Mucosa of stomach (tissue), 1 donor: ENCODE results near the gene LEKR1.

ENCODE experiments used
- H3K27me3 ChIP-seq: one replicate; pipeline ENCODE4 v1.7.0; 2013; ENCODE audit warnings: mild to moderate bottlenecking, low read length; ENCODE audit not compliant: control insufficient read depth, insufficient read depth
- H3K36me3 ChIP-seq: one replicate; pipeline ENCODE4 v1.7.0; 2013; ENCODE audit warnings: low read length; ENCODE audit not compliant: control insufficient read depth, insufficient read depth
- H3K4me1 ChIP-seq: one replicate; pipeline ENCODE4 v1.7.0; 2013; ENCODE audit warnings: mild to moderate bottlenecking, low read length; ENCODE audit not compliant: control insufficient read depth, insufficient read depth
- H3K4me3 ChIP-seq: one replicate; pipeline ENCODE4 v1.7.0; 2013; ENCODE audit warnings: low read length
- H3K9ac ChIP-seq: one replicate; pipeline ENCODE4 v1.7.0; 2013; ENCODE audit warnings: mild to moderate bottlenecking, low read length, moderate library complexity
- H3K9me3 ChIP-seq: one replicate; pipeline ENCODE4 v1.7.0; 2013; ENCODE audit warnings: mild to moderate bottlenecking, low read length, moderate library complexity; ENCODE audit not compliant: control insufficient read depth
- donor health status: Pancreatic carcinoma.

The LEKR1 gene

DNA sequence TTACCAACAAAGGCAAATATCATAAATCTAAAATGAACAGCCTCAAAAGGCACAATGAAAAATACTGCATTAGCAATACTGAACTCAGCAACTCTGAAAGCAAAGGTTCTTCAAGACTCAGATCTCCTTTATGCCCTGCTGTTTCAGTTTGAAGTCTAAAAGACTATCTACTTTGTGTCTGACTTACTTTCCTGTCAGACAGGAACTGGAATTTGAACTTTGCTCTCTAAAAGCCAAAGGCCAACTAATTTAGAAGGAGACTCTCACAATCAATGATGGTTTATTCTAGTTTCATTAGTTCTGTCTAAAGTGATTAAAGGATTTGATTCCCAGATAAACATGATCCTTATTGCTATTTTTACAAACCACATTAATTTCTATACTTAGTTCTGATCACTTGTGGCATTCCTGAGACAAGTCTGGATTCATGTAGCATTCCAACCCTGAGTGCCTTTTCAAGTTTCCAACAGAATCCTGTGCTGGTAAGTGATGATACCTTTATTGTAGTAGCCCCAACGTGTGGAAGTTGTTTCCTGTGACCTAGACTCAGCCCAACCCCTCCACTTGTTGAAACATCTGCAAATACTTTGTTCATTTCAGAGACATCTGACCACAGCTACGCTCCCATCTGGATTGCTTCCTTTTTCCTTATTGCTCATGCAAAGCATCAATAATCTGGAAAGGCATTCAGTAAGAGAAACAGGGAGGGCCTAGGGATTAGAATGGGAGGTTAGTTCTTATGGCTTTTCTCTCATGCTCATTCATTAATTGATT lies 14.9 kb upstream of the LEKR1 start:
- Histone ChIP-seq H3K9ac (no peak overlapping the region), H3K27me3 (no peaks in the 10 kb centered on the region), H3K9me3 (no peaks in the 10 kb centered on the region), H3K4me3 (no peak overlapping the region), H3K36me3 (no peaks in the 10 kb centered on the region), H3K4me1 (peaks cover 22% of the 10 kb centered on the region)

DNA sequence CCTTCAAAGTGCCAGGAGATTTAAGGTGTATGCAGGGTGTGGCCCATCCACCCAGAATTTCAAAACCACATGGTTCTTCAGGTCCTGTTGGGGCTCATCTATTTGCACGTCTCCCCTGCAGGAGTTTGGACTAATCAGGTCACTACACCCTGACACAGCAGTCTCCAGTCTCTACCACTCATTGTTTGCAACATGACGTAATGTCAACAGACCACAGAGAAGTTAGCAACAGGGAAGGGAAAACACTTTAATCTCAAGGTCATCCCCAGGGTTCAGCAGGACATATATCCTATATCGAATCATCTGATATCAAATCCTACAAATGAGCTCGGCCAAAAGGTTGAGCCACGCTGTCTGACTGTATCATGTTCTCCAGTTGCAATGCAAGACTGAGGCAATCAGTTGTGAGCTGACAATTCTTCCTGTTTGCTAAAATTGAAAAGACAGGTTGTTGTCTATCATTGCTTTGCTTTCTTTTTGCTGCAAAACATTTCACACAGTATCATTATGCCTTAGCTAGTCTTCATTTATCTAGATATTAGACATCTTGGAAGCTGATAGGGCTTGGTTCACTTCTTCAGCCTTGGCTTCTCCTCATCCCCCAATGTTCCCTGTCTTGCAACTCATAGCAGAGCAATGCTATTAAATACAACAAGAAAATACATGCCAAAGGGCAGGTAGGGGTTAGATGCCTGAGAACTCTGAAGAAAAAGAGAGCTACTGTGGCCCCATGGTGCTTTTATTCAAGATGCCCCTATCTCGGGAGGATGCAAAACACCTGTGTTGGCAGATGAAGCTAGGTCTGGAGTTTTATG lies 13.4 kb upstream of the LEKR1 start:
- no peaks in the 10 kb centered on the region for H3K27me3 ChIP-seq
- no peak overlapping the region for H3K9ac ChIP-seq
- H3K4me3 ChIP-seq, result no peak overlapping the region

GRCh38 chr3:156814295-156814694 lies 11.9 kb upstream of the LEKR1 start:
- peaks cover 30% of the 10 kb centered on the region for H3K4me1 ChIP-seq

More for the DNA sequence above, 13.4 kb upstream of the LEKR1 start:
- Histone ChIP-seq H3K36me3 (no peaks in the 10 kb centered on the region), H3K9me3 (no peaks in the 10 kb centered on the region), H3K4me1 (peaks cover 29% of the 10 kb centered on the region)

DNA sequence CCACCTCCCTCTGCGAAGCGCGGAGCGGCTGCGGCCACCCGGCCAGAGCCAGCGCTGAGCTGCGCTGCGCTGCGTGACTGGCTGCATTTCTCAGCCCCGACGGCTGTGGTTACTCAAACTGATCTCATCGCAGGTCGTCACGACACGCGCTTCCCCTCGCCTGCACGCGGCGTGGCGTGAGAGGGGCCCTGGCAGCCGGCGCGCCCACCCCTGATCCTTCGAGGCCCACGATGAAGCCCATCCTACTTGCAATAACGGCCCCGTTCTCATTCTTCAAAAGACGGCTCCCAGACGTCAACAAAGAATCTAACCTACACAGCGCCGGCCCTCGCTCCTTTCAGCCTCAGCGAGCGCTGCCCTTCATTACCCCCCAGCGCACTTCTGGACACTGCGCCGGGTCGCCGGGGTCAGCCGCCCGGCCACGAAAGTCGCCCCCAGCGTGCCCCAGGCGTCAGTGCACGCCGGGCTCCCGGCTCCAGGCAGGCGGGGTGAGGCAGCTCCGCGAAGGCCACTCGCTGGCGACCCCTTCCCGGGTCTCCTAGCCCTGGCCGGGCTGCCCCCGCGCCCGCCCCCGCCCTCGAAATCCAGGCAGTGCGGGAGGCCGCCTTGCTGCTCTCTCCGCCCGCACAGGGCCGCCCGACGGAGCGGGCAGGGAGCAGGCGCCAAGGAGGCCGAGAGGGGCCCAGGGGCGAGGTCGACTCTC lies 9.9 kb upstream of the LEKR1 start:
- peak overlapping the region; percentile 80 for H3K9ac ChIP-seq
- no peaks in the 10 kb centered on the region for H3K27me3 ChIP-seq
- no peaks in the 10 kb centered on the region for H3K9me3 ChIP-seq
- H3K36me3 ChIP-seq, result no peaks in the 10 kb centered on the region
- peaks cover 40% of the 10 kb centered on the region for H3K4me1 ChIP-seq
- peak overlapping the region; percentile 20 for H3K4me3 ChIP-seq

More at GRCh38 chr3:156814295-156814694, 11.9 kb upstream of the LEKR1 start:
- no peak overlapping the region for H3K9ac ChIP-seq
- no peak overlapping the region for H3K4me3 ChIP-seq
- no peaks in the 10 kb centered on the region for H3K36me3 ChIP-seq
- no peaks in the 10 kb centered on the region for H3K9me3 ChIP-seq
- no peaks in the 10 kb centered on the region for H3K27me3 ChIP-seq

- Histone ChIP-seq H3K36me3 (no peaks in the 10 kb centered on the region), H3K27me3 (no peaks in the 10 kb centered on the region), H3K4me3 (peak overlapping the region; percentile 20), H3K4me1 (peaks cover 33% of the 10 kb centered on the region), H3K9ac (peak overlapping the region; percentile 80), H3K9me3 (no peaks in the 10 kb centered on the region)
These were observed 9.1 kb upstream of the LEKR1 start for GRCh38 chr3:156816794-156817645.

DNA sequence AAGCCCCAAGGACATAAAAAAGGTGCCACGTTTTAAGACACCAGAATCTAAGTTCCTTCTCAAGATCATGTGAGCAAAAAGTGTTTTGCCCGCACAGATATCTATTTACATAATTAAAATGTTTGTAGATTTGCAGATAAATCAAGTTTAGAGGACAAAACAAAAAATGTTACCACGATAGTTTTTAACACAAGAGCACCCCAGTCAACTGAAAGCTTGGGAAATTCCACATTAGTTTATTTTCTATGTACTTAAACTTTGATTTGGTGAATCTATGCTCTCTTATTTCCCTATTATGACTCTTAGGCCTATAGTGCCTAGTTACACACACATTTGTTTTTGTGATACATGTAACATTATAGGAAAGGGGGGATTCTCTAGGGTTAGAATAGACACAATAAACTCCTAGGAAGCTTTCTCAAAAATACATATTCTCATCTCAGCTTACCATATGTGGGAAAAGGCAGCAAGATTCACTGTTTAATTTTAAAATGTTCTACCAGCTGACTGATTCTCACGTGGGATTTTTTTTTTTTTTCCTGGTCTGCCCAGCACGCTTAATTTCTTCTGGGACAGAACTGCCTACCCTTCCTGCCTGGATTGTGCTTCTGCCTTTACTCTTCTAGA lies 8.4 kb upstream of the LEKR1 start:
- peaks cover 30% of the 10 kb centered on the region for H3K4me1 ChIP-seq
- peak overlapping the region; percentile 80 for H3K9ac ChIP-seq
- H3K9me3 ChIP-seq, result no peaks in the 10 kb centered on the region
- H3K4me3 ChIP-seq, result peak overlapping the region; percentile 20
- H3K36me3 ChIP-seq, result no peaks in the 10 kb centered on the region
- H3K27me3 ChIP-seq, result no peaks in the 10 kb centered on the region

DNA sequence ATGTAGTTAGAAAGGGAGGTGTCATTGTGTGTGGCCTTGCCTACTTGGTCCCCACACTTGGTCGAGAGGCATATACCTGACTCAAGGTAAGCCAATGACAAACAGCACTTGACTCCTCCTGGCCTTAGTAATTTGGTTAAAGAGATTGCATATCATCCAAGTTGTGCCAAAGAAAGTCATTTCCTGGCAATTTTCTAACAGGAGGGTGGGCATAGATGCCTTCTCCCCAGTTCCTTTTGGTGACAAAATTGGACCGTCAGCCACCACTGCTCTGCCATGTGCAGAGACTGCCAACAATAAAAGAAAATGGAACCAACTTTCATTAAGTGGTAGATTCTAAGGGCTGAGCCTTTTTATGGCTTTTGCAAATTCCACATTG lies 7.9 kb upstream of the LEKR1 start:
- no peak overlapping the region for H3K9ac ChIP-seq
- H3K4me1 ChIP-seq, result peaks cover 25% of the 10 kb centered on the region
- H3K27me3 ChIP-seq, result no peaks in the 10 kb centered on the region
- H3K9me3 ChIP-seq, result no peaks in the 10 kb centered on the region
- no peaks in the 10 kb centered on the region for H3K36me3 ChIP-seq
- no peak overlapping the region for H3K4me3 ChIP-seq

DNA sequence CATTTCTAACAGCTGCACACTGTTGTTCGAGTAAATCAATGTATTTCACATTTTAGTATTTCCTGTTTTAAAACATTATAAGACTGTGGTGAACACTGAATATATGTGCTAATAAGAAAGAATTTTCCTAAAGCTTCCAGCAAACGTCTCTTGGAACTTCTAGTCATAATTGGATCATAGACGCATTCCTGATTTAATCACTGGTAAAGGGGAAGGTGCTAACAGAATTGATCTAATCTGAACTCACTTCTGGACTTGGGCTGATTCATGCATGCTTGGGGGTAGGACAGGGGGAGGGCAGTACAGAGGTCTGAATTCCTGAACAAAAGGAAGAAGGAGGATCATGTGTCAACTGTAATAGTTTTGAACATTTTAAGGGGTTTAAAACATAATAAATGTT lies 7.3 kb upstream of the LEKR1 start:
- Histone ChIP-seq H3K4me1 (peaks cover 24% of the 10 kb centered on the region), H3K36me3 (no peaks in the 10 kb centered on the region), H3K27me3 (no peaks in the 10 kb centered on the region), H3K9me3 (no peaks in the 10 kb centered on the region), H3K9ac (no peak overlapping the region), H3K4me3 (no peak overlapping the region)

DNA sequence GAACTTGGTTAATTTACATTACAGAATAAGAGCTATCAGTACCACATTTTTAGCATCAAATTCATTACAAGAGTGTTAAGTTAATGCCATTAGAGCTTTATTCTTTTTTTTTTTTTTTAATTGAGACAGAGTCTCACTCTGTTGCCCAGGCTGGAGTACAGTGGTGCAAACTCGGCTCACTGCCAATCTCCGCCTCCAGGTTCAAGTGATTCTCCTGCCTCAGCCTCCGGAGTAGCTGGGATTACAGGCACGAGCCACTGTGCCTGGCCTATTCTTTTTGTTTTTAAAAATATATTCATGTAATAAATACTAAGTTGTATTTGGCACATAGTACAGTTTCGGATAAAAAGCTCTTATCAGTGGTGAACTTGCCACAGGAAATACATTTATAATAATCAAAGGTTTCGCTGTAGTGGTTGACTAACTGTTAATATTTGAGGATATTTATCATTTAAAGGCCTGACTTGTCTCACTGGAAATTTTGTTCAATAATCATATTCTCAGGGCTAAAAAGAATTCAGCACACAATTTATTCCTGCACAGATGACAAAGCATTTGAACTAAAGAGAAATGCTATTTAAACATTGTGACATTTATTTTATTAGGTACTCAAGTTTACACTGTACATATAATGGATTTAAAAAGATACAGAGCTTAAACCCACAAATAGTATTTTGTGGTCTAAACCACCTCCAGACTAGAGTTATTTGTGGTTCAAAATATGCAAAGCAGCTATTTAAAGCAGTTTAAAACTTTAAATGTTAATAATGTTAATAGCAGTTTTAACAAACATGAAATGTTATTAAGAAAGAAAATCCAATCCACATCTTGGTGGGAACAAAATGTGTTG lies 6.1 kb upstream of the LEKR1 start:
- H3K27me3 ChIP-seq, result no peaks in the 10 kb centered on the region
- no peak overlapping the region for H3K9ac ChIP-seq
- H3K4me3 ChIP-seq, result no peak overlapping the region
- no peaks in the 10 kb centered on the region for H3K36me3 ChIP-seq
- H3K9me3 ChIP-seq, result no peaks in the 10 kb centered on the region
- peaks cover 31% of the 10 kb centered on the region for H3K4me1 ChIP-seq

DNA sequence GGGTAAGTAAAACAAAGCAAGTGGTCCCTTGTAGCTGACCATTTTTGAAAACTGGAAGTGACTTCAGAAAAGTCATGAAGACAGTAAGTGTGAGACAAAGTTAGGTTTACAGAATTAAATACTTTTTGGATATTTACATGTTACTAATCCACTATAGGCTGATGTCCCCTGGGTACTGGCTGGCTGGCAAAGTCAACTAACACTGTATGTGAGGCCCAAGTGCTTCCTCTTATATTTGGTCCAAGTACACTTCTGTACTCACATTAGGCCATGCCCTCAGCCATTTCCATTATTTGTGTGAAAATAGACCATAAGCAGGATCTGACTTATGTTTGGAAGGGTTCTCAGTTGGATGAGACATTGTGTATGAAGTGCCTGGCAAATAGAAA lies 5.5 kb upstream of the LEKR1 start:
- Histone ChIP-seq H3K27me3 (no peaks in the 10 kb centered on the region), H3K36me3 (no peaks in the 10 kb centered on the region), H3K9ac (no peak overlapping the region), H3K4me3 (no peak overlapping the region), H3K4me1 (peaks cover 30% of the 10 kb centered on the region), H3K9me3 (no peaks in the 10 kb centered on the region)
